H1 (cell line): ENCODE data around the gene CBL. TPM values are rescaled to one million over a fixed set of nuclear protein-coding genes. Genes with fewer than 3 reads are reported as not detected.

Source experiments
- CTCF ChIA-PET: fragments of 300-600 bp; sonication (Branson Sonifier 250); formaldehyde crosslinking; loops from one replicate; lab custom pipeline; 2021; ENCODE audit not compliant: partially characterized antibody; lab: Charles Lee
- POLR2A ChIA-PET: fragments of 300-600 bp; sonication (Branson Sonifier 250); formaldehyde crosslinking; loops from one replicate; lab custom pipeline; 2021; ENCODE audit warnings: inconsistent platforms; ENCODE audit not compliant: partially characterized antibody; lab: Charles Lee
- DNase-seq, 2 experiments: peaks; one replicate each; pipeline versions ENCODE4 v3.0.0 to v3.0.0-alpha.2; 2010 to 2022; ENCODE audit warnings: low spot score in 2 of 2, low read depth in 1 of 2, mixed read lengths in 1 of 2
- FAIRE-seq: peaks from 2 replicates; lab custom pipeline; 2011; peaks lifted over from hg19 to GRCh38; lab: Jason Lieb, UNC
- H2AFZ ChIP-seq: 2 replicates; pipeline ENCODE4 v1.8.1; 2012; ENCODE audit warnings: low read length, inconsistent platforms
- H2AK5ac ChIP-seq: 2 replicates; pipeline ENCODE4 v1.6.1; 2013; ENCODE audit warnings: low read depth, low read length
- H2BK120ac ChIP-seq: replicated peaks from 2 replicates; pipeline ENCODE3; 2013; ENCODE audit warnings: low read depth, low read length, inconsistent platforms
- H2BK12ac ChIP-seq: 2 replicates; pipeline ENCODE4 v1.6.1; 2013; ENCODE audit warnings: low read depth, low read length
- H2BK15ac ChIP-seq: 2 replicates; pipeline ENCODE4 v1.6.1; 2013; ENCODE audit warnings: low read length
- H2BK20ac ChIP-seq: 2 replicates; pipeline ENCODE4 v1.6.1; 2013; ENCODE audit warnings: low read length
- H2BK5ac ChIP-seq: 2 replicates; pipeline ENCODE4 v1.6.1; 2013; ENCODE audit warnings: low read depth, low read length
- H3K14ac ChIP-seq: 2 replicates; pipeline ENCODE4 v1.6.1; 2013; ENCODE audit warnings: inconsistent platforms; ENCODE audit not compliant: insufficient read length
- H3K18ac ChIP-seq: 2 replicates; pipeline ENCODE4 v1.6.1; 2013; ENCODE audit warnings: low read length; ENCODE audit errors: extremely low read depth
- H3K23ac ChIP-seq: 2 replicates; pipeline ENCODE4 v1.6.1; 2013; ENCODE audit warnings: inconsistent platforms; ENCODE audit not compliant: insufficient read length
- H3K23me2 ChIP-seq: 2 replicates; pipeline ENCODE4 v1.6.1; 2013; ENCODE audit warnings: low read depth, low read length
- H3K27ac ChIP-seq: 2 replicates; pipeline ENCODE4 v1.6.1; 2011; ENCODE audit warnings: low read depth, low read length, inconsistent platforms
- H3K27me3 ChIP-seq, 4 experiments: replicated peaks in 1 of 4; 1 replicate in 1 of 4; 2 replicates in 3 of 4; pipeline versions ENCODE4 v1.6.1 to v1.8.1; 2011 to 2013; ENCODE audit warnings: low read length in 3 of 4, mild to moderate bottlenecking in 3 of 4, inconsistent platforms in 2 of 4, mixed read lengths in 2 of 4, moderate library complexity in 1 of 4; ENCODE audit not compliant: control insufficient read depth in 3 of 4, insufficient read depth in 3 of 4; ENCODE audit errors: extremely low read depth in 1 of 4
- H3K36me3 ChIP-seq, 4 experiments: 2 replicates each; pipeline versions ENCODE4 v1.6.1 to v1.8.1; 2011 to 2013; ENCODE audit warnings: mild to moderate bottlenecking in 4 of 4, low read length in 3 of 4, moderate library complexity in 2 of 4, control low read depth in 1 of 4, inconsistent platforms in 1 of 4; ENCODE audit not compliant: insufficient read depth in 4 of 4, control insufficient read depth in 2 of 4
- H3K4ac ChIP-seq: replicated peaks from 2 replicates; pipeline ENCODE3; 2013; ENCODE audit warnings: low read length, low read depth, mixed read lengths, inconsistent platforms; ENCODE audit not compliant: insufficient read length
- H3K4me1 ChIP-seq, 4 experiments: replicated peaks in 1 of 4; 1 replicate in 1 of 4; 2 replicates in 3 of 4; pipeline versions ENCODE4 v1.6.1 to v1.8.1; 2011 to 2013; ENCODE audit warnings: low read length in 3 of 4, inconsistent platforms in 2 of 4, mixed read lengths in 1 of 4; ENCODE audit not compliant: insufficient read depth in 4 of 4, control insufficient read depth in 3 of 4
- H3K4me2 ChIP-seq, 2 experiments: 2 replicates each; pipeline versions ENCODE4 v1.6.1 to v1.8.1; 2011 to 2013; ENCODE audit warnings: low read depth in 2 of 2, low read length in 2 of 2, control low read depth in 1 of 2, inconsistent platforms in 1 of 2, mild to moderate bottlenecking in 1 of 2; ENCODE audit not compliant: insufficient read depth in 1 of 2
- H3K4me3 ChIP-seq, 4 experiments: fragments of 200-600, 300-600 bp in 1 of 4; sonication (generic), shearing (Covaris generic), sonication (Bioruptor Twin) in 1 of 4; 2 replicates each; pipeline versions ENCODE4 v1.5.1 to v1.8.1; 2011 to 2016; ENCODE audit warnings: low read length in 4 of 4, low read depth in 3 of 4, control low read depth in 2 of 4, inconsistent platforms in 2 of 4, mild to moderate bottlenecking in 2 of 4, mixed read lengths in 1 of 4, moderate library complexity in 1 of 4; ENCODE audit not compliant: insufficient read depth in 2 of 4; ENCODE audit errors: extremely low read depth in 1 of 4
- H3K56ac ChIP-seq: replicated peaks from 2 replicates; pipeline ENCODE3; 2013; ENCODE audit warnings: low read depth, mild to moderate bottlenecking, mixed read lengths, low read length, inconsistent platforms; ENCODE audit not compliant: insufficient read length
- H3K79me1 ChIP-seq: 2 replicates; pipeline ENCODE4 v1.6.1; 2013; ENCODE audit warnings: low read depth, low read length, control low read depth
- H3K79me2 ChIP-seq, 2 experiments: 2 replicates each; pipeline versions ENCODE4 v1.6.1 to v1.8.1; 2012 to 2013; ENCODE audit warnings: low read length in 2 of 2, mild to moderate bottlenecking in 2 of 2, inconsistent platforms in 1 of 2; ENCODE audit not compliant: insufficient read depth in 2 of 2, control insufficient read depth in 1 of 2
- H3K9ac ChIP-seq, 4 experiments: replicated peaks in 1 of 4; 1 replicate in 1 of 4; 2 replicates in 3 of 4; pipeline versions ENCODE4 v1.6.1 to v1.8.1; 2011 to 2013; ENCODE audit warnings: low read depth in 3 of 4, low read length in 3 of 4, control low read depth in 2 of 4, mild to moderate bottlenecking in 2 of 4, moderate library complexity in 2 of 4, inconsistent platforms in 1 of 4; ENCODE audit errors: extremely low read depth in 1 of 4
- H3K9me3 ChIP-seq, 2 experiments: 2 replicates each; pipeline versions ENCODE4 v1.6.1 to v1.8.1; 2012 to 2013; ENCODE audit warnings: mild to moderate bottlenecking in 2 of 2, moderate library complexity in 2 of 2, control low read depth in 1 of 2, inconsistent platforms in 1 of 2, low read depth in 1 of 2, low read length in 1 of 2, mixed read lengths in 1 of 2; ENCODE audit not compliant: insufficient read depth in 2 of 2
- H4K20me1 ChIP-seq, 2 experiments: replicated peaks in 1 of 2; 2 replicates each; pipeline versions ENCODE3 to v1.8.1; 2011 to 2013; ENCODE audit warnings: inconsistent platforms in 2 of 2, low read length in 2 of 2, mild to moderate bottlenecking in 1 of 2; ENCODE audit not compliant: insufficient read depth in 2 of 2, control insufficient read depth in 1 of 2
- H4K5ac ChIP-seq: 2 replicates; pipeline ENCODE4 v1.6.1; 2013; ENCODE audit warnings: low read length, low read depth, mixed read lengths, inconsistent platforms; ENCODE audit not compliant: insufficient read length
- H4K8ac ChIP-seq: 2 replicates; pipeline ENCODE4 v1.8.0; 2013; ENCODE audit warnings: mild to moderate bottlenecking, moderate library complexity, low read length, inconsistent platforms; ENCODE audit not compliant: insufficient read depth; ENCODE audit errors: extremely low read depth
- H4K91ac ChIP-seq: replicated peaks from 2 replicates; pipeline ENCODE3; 2013; ENCODE audit warnings: low read length, mixed read lengths, inconsistent platforms; ENCODE audit not compliant: insufficient read length
- BRCA1 ChIP-seq: IDR thresholded peaks from 2 replicates; pipeline ENCODE4 v1.6.1; 2012; ENCODE audit warnings: low read depth, low read length, improper control_type of control experiment
- CREB1 ChIP-seq: IDR thresholded peaks from 2 replicates; pipeline ENCODE4 v1.6.1; 2012; ENCODE audit warnings: inconsistent platforms
- EZH2 ChIP-seq: fragments of 200-600 bp; sonication (generic); IDR thresholded peaks from 2 replicates; pipeline ENCODE4 v1.7.1; 2012; ENCODE audit warnings: low read depth, mild to moderate bottlenecking, moderate library complexity, low read length, inconsistent platforms; ENCODE audit not compliant: severe bottlenecking
- MAFK ChIP-seq: IDR thresholded peaks from 2 replicates; pipeline ENCODE4 v1.6.1; 2012; ENCODE audit warnings: low read depth, mild to moderate bottlenecking, improper control_type of control experiment, low read length
- NRF1 ChIP-seq: IDR thresholded peaks from 2 replicates; pipeline ENCODE4 v1.6.1; 2011; ENCODE audit warnings: mild to moderate bottlenecking, low read depth, low read length, improper control_type of control experiment
- POLR2AphosphoS5 ChIP-seq: IDR thresholded peaks from 2 replicates; pipeline ENCODE4 v1.6.1; 2011; ENCODE audit warnings: low read depth, low read length
- POU5F1 ChIP-seq: IDR thresholded peaks from 2 replicates; pipeline ENCODE4 v1.6.1; 2011; ENCODE audit warnings: low read depth, mild to moderate bottlenecking, low read length, moderate library complexity
- SP2 ChIP-seq: IDR thresholded peaks from 2 replicates; pipeline ENCODE4 v1.6.1; 2012; ENCODE audit warnings: mild to moderate bottlenecking, low read length, inconsistent platforms
- TAF1 ChIP-seq: IDR thresholded peaks from 2 replicates; pipeline ENCODE4 v1.6.1; 2011; ENCODE audit warnings: mild to moderate bottlenecking, low read depth, low read length
- TCF12 ChIP-seq: IDR thresholded peaks from 2 replicates; pipeline ENCODE4 v1.6.1; 2011; ENCODE audit warnings: low read depth, mild to moderate bottlenecking, low read length
- ZNF274 ChIP-seq: IDR thresholded peaks from 2 replicates; pipeline ENCODE4 v1.7.0; 2012; ENCODE audit warnings: low read length, borderline replicate concordance; ENCODE audit errors: extremely low read depth
- WGBS, 2 experiments: shearing (Covaris generic) in 1 of 2; methylation state at CpG; one replicate each; pipeline versions ENCODE4 v1.1.6 to v1.1.7; 2013 to 2015; ENCODE audit warnings: low lambda C conversion rate in 2 of 2, mixed read lengths in 2 of 2, inconsistent platforms in 1 of 2, low coverage in 1 of 2, missing lambda C conversion rate in 1 of 2; ENCODE audit not compliant: insufficient replicate concordance in 2 of 2, insufficient coverage in 1 of 2, insufficient read length in 1 of 2; ENCODE audit errors: extremely low coverage in 1 of 2, missing lambda C conversion rate in 1 of 2; 5-methylcytosine and 5-hydroxymethylcytosine counted together
- polyA plus RNA-seq, 7 experiments: library from polyadenylated mRNA; depleted of rRNA in 3 of 7; stranded (reverse) in 5 of 7; unstranded in 2 of 7; fragments of >200 nt in 5 of 7; fragments of 200-250 nt in 2 of 7; gene quantifications; 1 replicate in 5 of 7; 2 replicates in 1 of 7; 4 replicates in 1 of 7; pipeline versions ENCODE4 v1.2.1 to v1.2.3, GENCODE V29; 2011 to 2013; ENCODE audit warnings: missing spikeins in 2 of 7, mixed read lengths in 2 of 7
- total RNA-seq: library from RNA; stranded (reverse); fragmentation: NEBNext Ultra II Directional; extraction: Animal tissue kit (Norgen Biotek cat#: 25700); gene quantifications from 2 replicates; pipeline ENCODE4 v1.2.1, GENCODE V29; 2021
- TF ChIP-seq, protein P1 (sequence below): IDR thresholded peaks from 2 replicates; pipeline ENCODE4 v1.6.1; 2012; ENCODE audit warnings: inconsistent platforms
- TF ChIP-seq, protein P2 (sequence below), 3 experiments: IDR thresholded peaks; 1 replicate in 2 of 3; 2 replicates in 1 of 3; pipeline versions ENCODE4 v1.5.1 to v1.6.1; 2011; ENCODE audit warnings: low read length in 3 of 3, mild to moderate bottlenecking in 3 of 3, inconsistent platforms in 2 of 3, low read depth in 1 of 3, moderate library complexity in 1 of 3; ENCODE audit not compliant: insufficient read depth in 1 of 3; ENCODE audit errors: control extremely low read depth in 1 of 3

CBL gene
- total and polyA plus RNA-seq, 2 of the 8 experiments (the other 6 are each of a cell fraction or from before 2014, with no cell fraction given) = 23.1 to 57.8 TPM

GRCh38 chr11:119273721-119274120 is 67.6 kb downstream of the CBL start:
- Histone ChIP-seq H4K20me1 (no peaks in the 10 kb centered on the region), H2AK5ac (no peak overlapping the region), H3K36me3 (peaks cover 2 to 57% (median 25%) of the 10 kb centered on the region in 4 experiments), H3K79me1 (no peaks in the 10 kb centered on the region), H3K23me2 (no peaks in the 10 kb centered on the region), H3K14ac (no peak overlapping the region), H4K91ac (no peak overlapping the region), H2BK12ac (no peak overlapping the region), H3K9ac (no peak overlapping the region), H3K23ac (no peak overlapping the region), H3K56ac (no peak overlapping the region), H3K4ac (no peak overlapping the region), H3K9me3 (no peaks in the 10 kb centered on the region), H3K27me3 (no peaks in the 10 kb centered on the region), H3K27ac (no peak overlapping the region), H2BK20ac (no peak overlapping the region), H3K4me3 (no peak overlapping the region), H2BK120ac (no peak overlapping the region), H2AFZ (no peak overlapping the region), H4K5ac (no peak overlapping the region), H2BK15ac (no peak overlapping the region), H3K4me1 (no peaks in the 10 kb centered on the region), H3K4me2 (no peak overlapping the region), H4K8ac (no peak overlapping the region), H3K79me2 (peaks cover 0 to 7% of the 10 kb centered on the region in 2 experiments; a peak in 2 of 4 replicates), H2BK5ac (no peak overlapping the region), H3K18ac (no peak overlapping the region)
- WGBS, 2 experiments = 87% methylated on average over 6 of the region's 6 CpGs; no CpG with 5 or more reads in 1 of the 2 experiments
- ChIA-PET POLR2A (interaction anchor here (1.1 to 1.6 kb wide), 2 partner anchors 35 to 68 kb away, joined by 4 to 5 read pairs; partner anchors contain the start of gene CBL), CTCF (interaction anchor here (2.4 to 3.9 kb wide), 2 partner anchors 49 to 77 kb away, joined by 6 to 14 read pairs; no protein-coding TSS in a partner anchor)
- DNase-seq (no peak), FAIRE-seq (no peak)
- TF ChIP-seq, protein P1, sequence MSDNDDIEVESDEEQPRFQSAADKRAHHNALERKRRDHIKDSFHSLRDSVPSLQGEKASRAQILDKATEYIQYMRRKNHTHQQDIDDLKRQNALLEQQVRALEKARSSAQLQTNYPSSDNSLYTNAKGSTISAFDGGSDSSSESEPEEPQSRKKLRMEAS = no peak
- TF ChIP-seq CREB1 (no peak), EZH2 (no peak), BRCA1 (no peak), POLR2AphosphoS5 (no peak), MAFK (no peak), SP2 (no peak), NRF1 (no peak), TCF12 (no peak), ZNF274 (no peak), POU5F1 (no peak), TAF1 (no peak)
- TF ChIP-seq, protein P2, sequence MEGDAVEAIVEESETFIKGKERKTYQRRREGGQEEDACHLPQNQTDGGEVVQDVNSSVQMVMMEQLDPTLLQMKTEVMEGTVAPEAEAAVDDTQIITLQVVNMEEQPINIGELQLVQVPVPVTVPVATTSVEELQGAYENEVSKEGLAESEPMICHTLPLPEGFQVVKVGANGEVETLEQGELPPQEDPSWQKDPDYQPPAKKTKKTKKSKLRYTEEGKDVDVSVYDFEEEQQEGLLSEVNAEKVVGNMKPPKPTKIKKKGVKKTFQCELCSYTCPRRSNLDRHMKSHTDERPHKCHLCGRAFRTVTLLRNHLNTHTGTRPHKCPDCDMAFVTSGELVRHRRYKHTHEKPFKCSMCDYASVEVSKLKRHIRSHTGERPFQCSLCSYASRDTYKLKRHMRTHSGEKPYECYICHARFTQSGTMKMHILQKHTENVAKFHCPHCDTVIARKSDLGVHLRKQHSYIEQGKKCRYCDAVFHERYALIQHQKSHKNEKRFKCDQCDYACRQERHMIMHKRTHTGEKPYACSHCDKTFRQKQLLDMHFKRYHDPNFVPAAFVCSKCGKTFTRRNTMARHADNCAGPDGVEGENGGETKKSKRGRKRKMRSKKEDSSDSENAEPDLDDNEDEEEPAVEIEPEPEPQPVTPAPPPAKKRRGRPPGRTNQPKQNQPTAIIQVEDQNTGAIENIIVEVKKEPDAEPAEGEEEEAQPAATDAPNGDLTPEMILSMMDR (IDR thresholded peaks at IDR 0.05; ENCODE audit: control extremely low read depth in 1 of 3, insufficient read depth in 1 of 3, low read depth in 1 of 3, low read length in 3 of 3) = no peak
